HG03108 (cell line): ENCODE results near the gene CCDC85B.

Experiments
- ATAC-seq: cut with Tn5 transposase; IDR thresholded peaks from one replicate; pipeline ENCODE4 v1.9.1; 2021; ENCODE audit warnings: moderate library complexity; ENCODE audit not compliant: unreplicated experiment

CCDC85B gene

GRCh38 chr11:65928667-65929066 is 38.2 kb downstream of the CCDC85B start:
- no peak for ATAC-seq

- ATAC-seq = no peak
These were observed 41.5 kb downstream of the CCDC85B start for GRCh38 chr11:65931773-65932557.

- no peak for ATAC-seq
These were observed 42.1 kb downstream of the CCDC85B start for GRCh38 chr11:65932558-65932919.

- ATAC-seq = no peak
These were observed 43.5 kb downstream of the CCDC85B start for GRCh38 chr11:65934014-65934413.

GRCh38 chr11:65937766-65938165 is 47.3 kb downstream of the CCDC85B start:
- no peak for ATAC-seq
